ACC112 (cell line): Measurements from ENCODE around the gene CCL7.

ENCODE experiments used
- H2AFZ ChIP-seq: fragments of 200-600 bp; sonication (generic); one replicate; pipeline ENCODE4 v1.6.0; 2017; ENCODE audit warnings: antibody characterized with exemption, low read length; ENCODE audit not compliant: unreplicated experiment
- H3K27ac ChIP-seq: fragments of 200-600 bp; sonication (generic); 2 replicates; pipeline ENCODE4 v1.5.1; 2014; ENCODE audit warnings: low read depth, mild to moderate bottlenecking, antibody characterized with exemption, low read length, moderate library complexity
- H3K27me3 ChIP-seq: fragments of 200-600 bp; sonication (generic); 2 replicates; pipeline ENCODE4 v1.6.1; 2014; ENCODE audit warnings: mild to moderate bottlenecking, antibody characterized with exemption, low read length, moderate library complexity, mixed read lengths; ENCODE audit not compliant: insufficient read depth
- H3K36me3 ChIP-seq: fragments of 200-600 bp; sonication (generic); 2 replicates; pipeline ENCODE4 v1.6.1; 2016; ENCODE audit warnings: mild to moderate bottlenecking, antibody characterized with exemption, low read length, moderate library complexity, mixed read lengths; ENCODE audit not compliant: insufficient read depth
- H3K4me1 ChIP-seq: fragments of 200-600 bp; sonication (generic); one replicate; pipeline ENCODE4 v1.6.1; 2016; ENCODE audit warnings: low read length, mixed read lengths; ENCODE audit not compliant: insufficient read depth, unreplicated experiment, control insufficient read depth
- H3K4me3 ChIP-seq: fragments of 200-600 bp; sonication (generic); 2 replicates; pipeline ENCODE4 v1.5.1; 2014; ENCODE audit warnings: mild to moderate bottlenecking, low read depth, low read length
- H3K79me2 ChIP-seq: fragments of 200-600 bp; sonication (generic); one replicate; pipeline ENCODE4 v1.6.0; 2016; ENCODE audit warnings: low read length; ENCODE audit not compliant: control insufficient read depth, unreplicated experiment, insufficient read depth

Gene CCL7

DNA sequence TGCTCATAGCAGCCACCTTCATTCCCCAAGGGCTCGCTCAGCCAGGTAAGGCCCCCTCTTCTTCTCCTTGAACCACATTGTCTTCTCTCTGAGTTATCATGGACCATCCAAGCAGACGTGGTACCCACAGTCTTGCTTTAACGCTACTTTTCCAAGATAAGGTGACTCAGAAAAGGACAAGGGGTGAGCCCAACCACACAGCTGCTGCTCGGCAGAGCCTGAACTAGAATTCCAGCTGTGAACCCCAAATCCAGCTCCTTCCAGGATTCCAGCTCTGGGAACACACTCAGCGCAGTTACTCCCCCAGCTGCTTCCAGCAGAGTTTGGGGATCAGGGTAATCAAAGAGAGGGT lies 14.7 kb upstream of the CCL7 start:
- Histone ChIP-seq H3K4me3 (peak overlapping the region; percentile 80), H2AFZ (peak overlapping the region; percentile 1), H3K27ac (peak overlapping the region; percentile 99), H3K4me1 (peaks cover 59% of the 10 kb centered on the region), H3K27me3 (no peaks in the 10 kb centered on the region), H3K79me2 (peaks cover 3% of the 10 kb centered on the region), H3K36me3 (no peaks in the 10 kb centered on the region)

DNA sequence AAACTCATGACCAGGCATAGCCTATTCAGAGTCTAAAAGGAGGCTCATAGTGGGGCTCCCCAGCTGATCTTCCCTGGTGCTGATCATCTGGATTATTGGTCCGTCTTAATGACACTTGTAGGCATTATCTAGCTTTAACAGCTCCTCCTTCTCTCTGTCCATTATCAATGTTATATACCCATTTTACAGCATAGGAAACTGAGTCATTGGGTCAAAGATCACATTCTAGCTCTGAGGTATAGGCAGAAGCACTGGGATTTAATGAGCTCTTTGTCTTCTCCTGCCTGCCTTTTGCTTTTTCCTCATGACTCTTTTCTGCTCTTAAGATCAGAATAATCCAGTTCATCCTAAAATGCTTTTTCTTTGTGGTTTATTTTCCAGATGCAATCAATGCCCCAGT lies 14.2 kb upstream of the CCL7 start:
- Histone ChIP-seq H3K79me2 (peaks cover 3% of the 10 kb centered on the region), H3K27ac (peak overlapping the region; percentile 99), H3K4me1 (peaks cover 55% of the 10 kb centered on the region), H3K4me3 (peak overlapping the region; percentile 80), H2AFZ (no peak overlapping the region), H3K36me3 (no peaks in the 10 kb centered on the region), H3K27me3 (no peaks in the 10 kb centered on the region)

DNA sequence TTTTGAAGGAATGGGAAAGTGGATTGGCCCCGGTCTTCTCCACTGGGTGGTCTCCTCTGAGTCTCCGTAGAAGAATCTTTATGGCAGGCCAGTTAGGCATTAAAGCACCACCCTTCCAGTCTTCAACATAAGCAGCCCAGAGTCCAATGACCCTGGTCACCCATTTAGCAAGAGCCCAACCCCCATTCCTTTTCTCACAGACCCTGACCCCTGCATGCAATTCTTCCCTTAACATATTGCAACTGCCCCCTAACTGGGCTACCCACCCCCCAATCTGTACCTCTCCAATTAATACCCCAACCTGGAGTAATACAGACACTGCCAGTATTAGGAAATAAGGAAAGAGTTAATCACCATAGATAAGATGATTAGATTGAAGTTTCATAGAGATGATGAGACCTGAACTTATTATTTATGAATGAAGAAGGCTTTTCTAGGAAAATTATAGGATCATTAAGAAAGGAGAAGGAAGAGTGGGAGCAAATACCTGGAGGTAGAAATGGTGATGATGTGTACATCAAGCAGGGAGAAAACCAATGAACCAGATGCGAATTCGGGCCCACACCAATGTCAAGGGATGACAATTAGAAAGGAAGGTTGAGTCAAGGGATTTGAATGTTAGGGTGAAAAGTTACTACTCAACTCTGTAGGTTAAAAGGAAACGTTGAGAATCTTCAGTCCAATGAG lies 12.6 kb upstream of the CCL7 start:
- no peak overlapping the region for H2AFZ ChIP-seq
- H3K27me3 ChIP-seq, result no peaks in the 10 kb centered on the region
- H3K36me3 ChIP-seq, result no peaks in the 10 kb centered on the region
- peak overlapping the region; percentile 0; the same call in 1 of the 2 replicates for H3K27ac ChIP-seq
- H3K79me2 ChIP-seq, result peaks cover 3% of the 10 kb centered on the region
- peak overlapping the region; percentile 80; the same call in 1 of the 2 replicates for H3K4me3 ChIP-seq
- H3K4me1 ChIP-seq, result peaks cover 39% of the 10 kb centered on the region

DNA sequence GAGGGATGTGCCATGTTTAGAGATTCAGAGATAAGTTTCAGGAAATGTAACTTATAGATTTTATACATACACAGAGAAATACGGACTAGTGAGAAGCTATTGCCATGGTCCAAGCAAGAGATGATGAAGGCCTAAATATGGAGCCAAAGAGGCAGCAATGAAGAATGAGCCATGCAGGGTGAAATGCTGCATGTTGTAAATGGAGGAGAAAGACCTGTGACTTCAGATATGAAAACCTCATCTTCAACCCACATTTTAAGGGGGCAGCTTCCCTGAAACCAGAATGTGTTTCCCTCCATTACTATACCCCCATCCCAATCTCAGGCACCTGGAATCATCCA lies 12.1 kb upstream of the CCL7 start:
- Histone ChIP-seq H3K27me3 (no peaks in the 10 kb centered on the region), H3K79me2 (peaks cover 3% of the 10 kb centered on the region), H3K36me3 (no peaks in the 10 kb centered on the region), H3K27ac (peak overlapping the region; percentile 56; the same call in 1 of the 2 replicates), H3K4me3 (no peak overlapping the region), H3K4me1 (peaks cover 33% of the 10 kb centered on the region), H2AFZ (no peak overlapping the region)

DNA sequence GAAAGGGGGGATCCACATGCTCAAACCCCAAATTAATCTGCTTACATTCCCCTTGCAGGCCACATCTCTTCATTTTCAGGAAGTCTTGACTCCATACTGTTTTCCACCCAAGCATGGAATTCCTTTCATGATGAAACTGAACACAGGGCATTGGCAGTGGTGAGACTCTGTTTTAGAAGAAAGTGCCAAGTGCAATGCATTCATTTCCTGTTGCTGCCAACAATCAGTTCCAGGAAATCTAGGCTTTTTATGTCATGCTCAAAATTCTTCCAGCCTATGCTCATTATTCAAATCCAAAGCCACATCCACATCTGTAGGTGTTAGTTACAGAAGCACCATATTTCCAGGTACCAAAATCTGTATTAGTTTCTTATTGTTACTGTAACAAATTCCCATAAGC lies 10.9 kb upstream of the CCL7 start:
- peak overlapping the region; percentile 56 for H3K27ac ChIP-seq
- no peak overlapping the region for H3K4me3 ChIP-seq
- no peaks in the 10 kb centered on the region for H3K27me3 ChIP-seq
- no peaks in the 10 kb centered on the region for H3K36me3 ChIP-seq
- H3K4me1 ChIP-seq, result peaks cover 22% of the 10 kb centered on the region
- H3K79me2 ChIP-seq, result peaks cover 3% of the 10 kb centered on the region
- H2AFZ ChIP-seq, result no peak overlapping the region

DNA sequence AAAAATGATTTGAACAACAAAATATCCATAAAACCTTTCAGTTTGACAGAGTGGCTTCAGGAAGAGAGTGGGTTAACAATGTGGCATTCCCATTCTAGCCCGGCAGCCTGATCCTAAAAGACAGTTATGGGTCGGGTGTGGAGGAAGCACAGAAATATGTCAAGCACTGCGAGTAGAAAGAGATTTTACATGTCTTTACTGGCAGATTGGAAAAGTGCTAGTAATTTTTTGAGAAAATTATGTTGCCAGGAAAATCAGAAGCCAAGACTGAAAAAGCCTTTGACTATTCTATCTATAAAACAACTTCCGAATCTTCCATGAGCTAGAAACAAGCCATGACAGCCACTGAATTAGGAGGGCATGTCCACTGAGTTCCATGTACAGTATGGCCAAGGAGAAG lies 9.2 kb upstream of the CCL7 start:
- Histone ChIP-seq H3K36me3 (no peaks in the 10 kb centered on the region), H3K4me3 (no peak overlapping the region), H3K27me3 (no peaks in the 10 kb centered on the region), H2AFZ (no peak overlapping the region), H3K27ac (no peak overlapping the region), H3K79me2 (no peaks in the 10 kb centered on the region), H3K4me1 (peaks cover 13% of the 10 kb centered on the region)

DNA sequence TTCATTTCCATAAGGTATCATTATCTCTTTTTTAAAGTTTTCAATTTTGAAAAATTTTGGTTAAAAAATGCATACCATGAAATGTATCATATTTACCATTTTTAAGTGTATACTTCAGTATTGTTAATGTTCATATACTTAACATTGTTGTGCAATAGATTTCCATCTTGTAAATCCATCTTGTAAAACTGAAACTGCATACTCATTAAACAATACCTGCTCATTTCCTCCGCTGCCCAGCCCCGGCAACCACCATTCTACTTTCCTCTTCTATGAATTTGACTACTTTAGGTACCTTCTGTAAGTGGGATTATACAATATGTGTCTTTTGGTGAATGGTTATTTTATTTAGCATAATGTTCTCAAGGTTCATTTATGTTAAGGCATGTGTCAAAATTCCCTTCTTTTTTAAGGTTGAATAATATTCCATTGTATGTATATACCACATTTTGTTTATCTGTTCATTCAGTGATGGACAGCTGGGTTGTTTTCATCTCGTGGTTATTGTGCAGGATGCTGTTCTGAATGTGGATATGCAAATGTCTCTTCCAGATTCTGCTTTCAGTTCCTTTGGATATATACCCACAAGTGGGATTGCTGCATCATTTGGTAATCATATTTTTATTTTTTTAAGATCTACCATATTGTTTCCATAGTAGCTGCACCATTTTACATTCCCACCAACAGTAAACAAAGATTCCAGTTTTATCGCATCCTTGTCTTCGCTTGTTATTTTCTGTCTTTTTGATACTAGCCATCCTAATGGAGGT lies 8.3 kb upstream of the CCL7 start:
- peaks cover 13% of the 10 kb centered on the region for H3K4me1 ChIP-seq
- H3K4me3 ChIP-seq, result no peak overlapping the region
- no peak overlapping the region for H3K27ac ChIP-seq
- H2AFZ ChIP-seq, result no peak overlapping the region
- no peaks in the 10 kb centered on the region for H3K79me2 ChIP-seq
- H3K27me3 ChIP-seq, result no peaks in the 10 kb centered on the region
- no peaks in the 10 kb centered on the region for H3K36me3 ChIP-seq

DNA sequence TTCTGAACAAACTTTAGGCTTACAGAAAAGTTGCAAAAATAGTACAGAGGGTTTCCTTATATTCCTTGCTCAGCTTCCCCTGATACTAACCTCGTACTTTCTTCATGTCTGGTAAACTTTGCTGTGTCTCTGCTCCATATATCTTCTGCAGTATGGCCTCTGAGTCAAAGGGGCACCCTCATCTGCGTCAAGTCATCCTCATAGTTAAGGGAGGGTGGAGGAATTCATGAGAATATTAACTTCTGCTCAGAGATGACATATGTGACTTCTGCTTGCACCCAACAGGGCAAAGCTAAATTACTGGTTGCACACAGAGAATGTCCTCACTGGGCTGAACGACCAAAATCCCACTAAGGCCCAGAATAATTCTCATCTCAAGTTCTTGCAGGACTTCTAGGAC lies 4.3 kb upstream of the CCL7 start:
- no peak overlapping the region for H2AFZ ChIP-seq
- no peaks in the 10 kb centered on the region for H3K36me3 ChIP-seq
- no peaks in the 10 kb centered on the region for H3K27me3 ChIP-seq
- H3K27ac ChIP-seq, result no peak overlapping the region
- no peak overlapping the region for H3K4me3 ChIP-seq
- no peaks in the 10 kb centered on the region for H3K79me2 ChIP-seq
- H3K4me1 ChIP-seq, result peaks cover 8% of the 10 kb centered on the region

DNA sequence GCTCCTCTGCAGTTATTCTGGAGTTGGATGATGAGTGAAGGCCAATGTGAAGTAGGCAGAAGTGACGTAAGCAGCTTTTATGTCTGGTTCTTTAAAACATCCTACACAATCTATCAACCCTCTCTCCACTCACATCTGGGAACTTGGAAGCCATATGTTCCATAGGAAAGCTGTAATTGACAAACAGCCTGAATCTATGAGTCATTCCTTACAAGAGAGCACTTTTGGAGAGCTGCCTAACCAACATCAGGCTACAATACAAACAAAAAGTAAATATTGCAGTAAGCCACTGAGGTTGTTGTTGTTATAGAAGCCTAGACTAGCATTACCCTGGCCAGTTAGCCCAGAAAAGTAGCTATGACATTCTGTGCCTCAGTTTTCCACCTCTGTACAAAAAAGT lies 5.9 kb downstream of the CCL7 start:
- Histone ChIP-seq H3K79me2 (no peaks in the 10 kb centered on the region), H3K36me3 (no peaks in the 10 kb centered on the region), H3K4me1 (peaks cover 10% of the 10 kb centered on the region), H3K27ac (peak overlapping the region; percentile 48; the same call in 1 of the 2 replicates), H2AFZ (no peak overlapping the region), H3K4me3 (no peak overlapping the region), H3K27me3 (0 out of 2 replicates have a peak, but pooled peaks cover 3% of the 10 kb centered on the region)

DNA sequence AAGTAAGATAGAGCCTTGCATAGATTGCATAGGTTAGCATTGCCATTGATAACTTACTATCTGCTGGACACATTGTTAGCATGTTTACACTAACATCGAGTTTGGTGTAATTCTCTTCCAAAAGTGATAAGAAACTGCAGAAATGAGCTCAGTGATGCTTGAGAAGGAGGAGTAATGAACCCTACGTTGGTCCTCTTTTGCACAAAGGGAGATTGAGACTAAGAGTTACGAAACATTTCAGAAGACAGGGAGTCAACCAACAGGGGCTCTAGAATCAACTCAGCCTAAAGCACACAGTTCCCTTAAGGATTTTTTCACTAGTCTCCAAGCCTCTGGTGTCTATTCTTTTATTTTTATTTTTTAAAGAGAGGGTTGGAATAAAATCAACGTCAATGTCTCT lies 6.8 kb downstream of the CCL7 start:
- Histone ChIP-seq H3K79me2 (no peaks in the 10 kb centered on the region), H3K4me3 (no peak overlapping the region), H3K27me3 (0 out of 2 replicates have a peak, but pooled peaks cover 3% of the 10 kb centered on the region), H3K4me1 (peaks cover 10% of the 10 kb centered on the region), H3K36me3 (no peaks in the 10 kb centered on the region), H2AFZ (no peak overlapping the region), H3K27ac (no peak overlapping the region)

DNA sequence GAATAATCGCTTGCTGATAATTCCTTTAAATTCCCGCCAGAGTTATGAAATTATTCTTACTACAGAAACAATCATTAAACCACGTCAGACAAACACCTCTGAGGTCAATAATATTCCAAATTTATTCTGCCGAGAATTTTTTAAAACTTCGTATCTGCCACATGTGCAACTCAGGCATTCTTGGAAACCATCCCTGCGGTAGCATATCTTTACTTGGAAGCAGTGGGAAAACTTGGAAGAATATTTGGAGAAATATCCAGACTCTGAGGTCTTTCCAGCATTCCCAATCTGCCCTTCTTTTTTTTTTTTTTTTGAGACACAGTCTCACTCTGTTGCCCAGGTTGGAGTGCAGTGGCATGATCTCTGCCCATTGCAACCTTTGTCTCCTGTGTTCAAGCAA lies 13.6 kb downstream of the CCL7 start:
- Histone ChIP-seq H2AFZ (no peak overlapping the region), H3K27me3 (peaks cover 25% of the 10 kb centered on the region; the same call in 1 of the 2 replicates), H3K36me3 (no peaks in the 10 kb centered on the region), H3K27ac (no peak overlapping the region), H3K4me1 (peaks cover 16% of the 10 kb centered on the region), H3K79me2 (no peaks in the 10 kb centered on the region), H3K4me3 (no peak overlapping the region)
